IMR-90 (cell line): Measurements from ENCODE around the gene CACNG7. TPM values are rescaled to one million over a fixed set of nuclear protein-coding genes. Genes with fewer than 3 reads are reported as not detected.

Source experiments
- ATAC-seq: fragments of 200-7000 bp; cut with Tn5 transposase; 2 replicates; pipeline ENCODE4 v1.9.1; 2020; ENCODE audit warnings: low read depth, mild to moderate bottlenecking, moderate library complexity
- BruUV-seq: library from RNA; stranded (reverse); fragments of 400-500 nt; replicated peaks from 2 replicates; lab custom pipeline; 2021; lab: Mats Ljungman, UMichigan
- CTCF ChIA-PET: fragments of 300-600 bp; formaldehyde crosslinking; extraction: SDS; loops from one replicate; lab custom pipeline; 2021; ENCODE audit warnings: antibody characterized with exemption; lab: Yijun Ruan, JAX
- POLR2A ChIA-PET: fragments of 300-600 bp; sonication (Branson Sonifier 250); formaldehyde crosslinking; loops from one replicate; lab custom pipeline; 2022; ENCODE audit warnings: antibody characterized with exemption; ENCODE audit not compliant: unreplicated experiment; lab: Charles Lee
- DNase-seq: peaks from one replicate; pipeline ENCODE4 v3.0.0; 2013
- H2AFZ ChIP-seq: replicated peaks from 2 replicates; pipeline ENCODE3; 2013; ENCODE audit warnings: low read length, mild to moderate bottlenecking; ENCODE audit not compliant: poor library complexity
- H2AK5ac ChIP-seq: 2 replicates; pipeline ENCODE4 v1.6.1; 2013; ENCODE audit warnings: low read depth, low read length, inconsistent platforms
- H2AK9ac ChIP-seq: replicated peaks from 2 replicates; pipeline ENCODE3; 2013; ENCODE audit warnings: mild to moderate bottlenecking, low read depth, low read length, moderate library complexity; ENCODE audit not compliant: poor library complexity
- H2BK120ac ChIP-seq: 2 replicates; pipeline ENCODE4 v1.6.1; 2013; ENCODE audit warnings: low read depth, low read length, inconsistent platforms
- H2BK15ac ChIP-seq: 3 replicates; pipeline ENCODE4 v1.6.1; 2013; ENCODE audit warnings: low read depth, low read length, inconsistent platforms
- H2BK20ac ChIP-seq: 2 replicates; pipeline ENCODE4 v1.6.1; 2013; ENCODE audit warnings: low read depth, mild to moderate bottlenecking, inconsistent platforms, low read length, moderate library complexity
- H2BK5ac ChIP-seq: 2 replicates; pipeline ENCODE4 v1.6.1; 2013; ENCODE audit warnings: mild to moderate bottlenecking, low read depth, low read length, inconsistent platforms; ENCODE audit not compliant: poor library complexity, severe bottlenecking
- H3K14ac ChIP-seq: replicated peaks from 2 replicates; pipeline ENCODE4 v1.6.1; 2013; ENCODE audit warnings: low read depth, low read length, inconsistent platforms
- H3K18ac ChIP-seq: 2 replicates; pipeline ENCODE4 v1.6.1; 2013; ENCODE audit warnings: low read depth, low read length, control low read depth
- H3K23ac ChIP-seq: 2 replicates; pipeline ENCODE4 v1.6.1; 2013; ENCODE audit warnings: low read depth, low read length, inconsistent platforms
- H3K27ac ChIP-seq: 2 replicates; pipeline ENCODE4 v1.5.1; 2013; ENCODE audit warnings: mild to moderate bottlenecking, control low read depth, low read length; ENCODE audit not compliant: insufficient read depth
- H3K27me3 ChIP-seq: 2 replicates; pipeline ENCODE4 v1.6.1; 2013; ENCODE audit warnings: low read length; ENCODE audit not compliant: control insufficient read depth, insufficient read depth
- H3K36me3 ChIP-seq: 2 replicates; pipeline ENCODE4 v1.6.1; 2013; ENCODE audit warnings: low read length, mixed read lengths; ENCODE audit not compliant: control insufficient read depth, insufficient read depth
- H3K4ac ChIP-seq: 2 replicates; pipeline ENCODE4 v1.6.1; 2013; ENCODE audit warnings: low read depth, low read length, inconsistent platforms
- H3K4me1 ChIP-seq: 2 replicates; pipeline ENCODE4 v1.6.1; 2013; ENCODE audit warnings: low read length, mixed read lengths; ENCODE audit not compliant: control insufficient read depth, insufficient read depth
- H3K4me2 ChIP-seq: 2 replicates; pipeline ENCODE4 v1.6.1; 2013; ENCODE audit warnings: low read depth, mild to moderate bottlenecking, control low read depth, low read length, moderate library complexity
- H3K4me3 ChIP-seq: 2 replicates; pipeline ENCODE4 v1.5.1; 2013; ENCODE audit warnings: low read depth, mild to moderate bottlenecking, control low read depth, low read length, moderate library complexity; ENCODE audit not compliant: insufficient read depth
- H3K56ac ChIP-seq: 2 replicates; pipeline ENCODE4 v1.6.1; 2013; ENCODE audit warnings: low read length, inconsistent platforms; ENCODE audit not compliant: insufficient read depth; ENCODE audit errors: extremely low read depth
- H3K79me1 ChIP-seq, 2 experiments: 2 replicates each; pipeline ENCODE4 v1.6.1; 2013; ENCODE audit warnings: low read length in 2 of 2, inconsistent platforms in 1 of 2, low read depth in 1 of 2
- H3K9ac ChIP-seq: 2 replicates; pipeline ENCODE4 v1.6.1; 2013; ENCODE audit warnings: low read depth, low read length, control low read depth
- H3K9me1 ChIP-seq: 2 replicates; pipeline ENCODE4 v1.6.1; 2013; ENCODE audit warnings: low read length, inconsistent platforms; ENCODE audit not compliant: insufficient read depth
- H3K9me3 ChIP-seq: 2 replicates; pipeline ENCODE4 v1.6.1; 2013; ENCODE audit warnings: low read length; ENCODE audit not compliant: control insufficient read depth, insufficient read depth
- H4K20me1 ChIP-seq: 2 replicates; pipeline ENCODE4 v1.6.1; 2013; ENCODE audit warnings: low read length, inconsistent platforms; ENCODE audit not compliant: insufficient read depth
- H4K5ac ChIP-seq: 2 replicates; pipeline ENCODE4 v1.6.1; 2013; ENCODE audit warnings: mild to moderate bottlenecking, low read depth, low read length, control low read depth
- H4K8ac ChIP-seq, 2 experiments: 2 replicates each; pipeline ENCODE4 v1.6.1; 2013; ENCODE audit warnings: low read depth in 2 of 2, low read length in 2 of 2, control low read depth in 1 of 2, inconsistent platforms in 1 of 2
- H4K91ac ChIP-seq: 2 replicates; pipeline ENCODE4 v1.6.1; 2013; ENCODE audit warnings: low read depth, low read length, inconsistent platforms; ENCODE audit not compliant: insufficient read depth
- RAD21 ChIP-seq: IDR thresholded peaks from 2 replicates; pipeline ENCODE4 v1.6.1; 2012; ENCODE audit warnings: low read length, improper control_type of control experiment
- WGBS, 2 experiments: methylation state at CpG; one replicate each; pipeline versions ENCODE4 v1.1.5 to v1.1.7; 2013; ENCODE audit warnings: missing lambda C conversion rate in 2 of 2; ENCODE audit not compliant: insufficient read length in 1 of 2; ENCODE audit errors: extremely low coverage in 2 of 2; 5-methylcytosine and 5-hydroxymethylcytosine counted together
- dilution Hi-C: fragments of 300-500 bp; cut with HindIII; formaldehyde crosslinking; loops from one replicate; pipeline ENCODE4 v1.14.3; 2018; ENCODE audit warnings: low sequenced_read_pairs; ENCODE audit not compliant: unreplicated experiment
- in situ Hi-C: fragments of 300-500 bp; cut with MboI; formaldehyde crosslinking; loops from 3 replicates; pipeline ENCODE4 v1.14.3; 2019; ENCODE audit warnings: low sequenced_read_pairs, inconsistent platforms, mixed read lengths
- intact Hi-C: fragments of 100-400 bp; cut with micrococcal nuclease; formaldehyde crosslinking; loops from 2 replicates; pipeline ENCODE4 v1.10.0; 2022
- polyA plus RNA-seq, 3 experiments: library from polyadenylated mRNA; depleted of rRNA; stranded (reverse); fragments of >200 nt; gene quantifications; 2 replicates each; pipeline ENCODE4 v1.2.3, GENCODE V29; 2012; ENCODE audit warnings: low replicate concordance in 1 of 3
- total RNA-seq: library from RNA; depleted of rRNA; stranded (reverse); fragments of >200 nt; gene quantifications from 2 replicates; pipeline ENCODE4 v1.2.3, GENCODE V29; 2012

The CACNG7 gene
- total and polyA plus RNA-seq, 2 of the 4 experiments (the other 2 are of a cell fraction), result 0.36 to 6.7 TPM

- Histone ChIP-seq H2BK20ac (no peak overlapping the region), H2BK5ac (no peak overlapping the region), H2BK120ac (no peak overlapping the region), H3K18ac (no peak overlapping the region), H2AK5ac (no peak overlapping the region), H3K9me3 (no peaks in the 10 kb centered on the region), H3K4me3 (no peak overlapping the region), H3K14ac (no peak overlapping the region), H3K27ac (no peak overlapping the region), H2AK9ac (no peak overlapping the region), H3K4me2 (no peak overlapping the region), H3K9me1 (no peaks in the 10 kb centered on the region), H3K36me3 (no peaks in the 10 kb centered on the region), H3K27me3 (peaks cover 5% of the 10 kb centered on the region), H2AFZ (no peak overlapping the region), H3K4me1 (no peaks in the 10 kb centered on the region), H3K56ac (no peak overlapping the region), H4K5ac (no peak overlapping the region), H3K79me1 (no peaks in the 10 kb centered on the region), H2BK15ac (no peak overlapping the region), H4K8ac (no peak overlapping the region), H3K4ac (no peak overlapping the region), H4K20me1 (no peaks in the 10 kb centered on the region), H4K91ac (no peak overlapping the region), H3K9ac (no peak overlapping the region), H3K23ac (no peak overlapping the region)
- intact Hi-C loops (no loop called here), dilution Hi-C loops (no loop called here), in situ Hi-C loops (no loop called here)
- POLR2A ChIA-PET, result no interaction called here
- CTCF ChIA-PET, result interaction anchor here (0.5 kb wide), 1 partner anchor 128 kb away, joined by 3 read pairs; no protein-coding TSS in a partner anchor
- ATAC-seq, result no peak
- no peak for DNase-seq
- BruUV-seq, result no TSS peak
- TF ChIP-seq RAD21, result no peak
- 80% methylated on average over 1 of the region's 10 CpGs; no CpG with 5 or more reads in 1 of the 2 experiments for WGBS, 2 experiments
Observed at GRCh38 chr19:53971673-53972072, 62.6 kb downstream of the CACNG7 start.
